NCI-H1694 (cell line): ENCODE measurements around the gene ZFHX3.

Source experiments
- DNase-seq: peaks from one replicate; lab custom pipeline; 2025; lab: John Stamatoyannopoulos, UW

ZFHX3 gene

DNA sequence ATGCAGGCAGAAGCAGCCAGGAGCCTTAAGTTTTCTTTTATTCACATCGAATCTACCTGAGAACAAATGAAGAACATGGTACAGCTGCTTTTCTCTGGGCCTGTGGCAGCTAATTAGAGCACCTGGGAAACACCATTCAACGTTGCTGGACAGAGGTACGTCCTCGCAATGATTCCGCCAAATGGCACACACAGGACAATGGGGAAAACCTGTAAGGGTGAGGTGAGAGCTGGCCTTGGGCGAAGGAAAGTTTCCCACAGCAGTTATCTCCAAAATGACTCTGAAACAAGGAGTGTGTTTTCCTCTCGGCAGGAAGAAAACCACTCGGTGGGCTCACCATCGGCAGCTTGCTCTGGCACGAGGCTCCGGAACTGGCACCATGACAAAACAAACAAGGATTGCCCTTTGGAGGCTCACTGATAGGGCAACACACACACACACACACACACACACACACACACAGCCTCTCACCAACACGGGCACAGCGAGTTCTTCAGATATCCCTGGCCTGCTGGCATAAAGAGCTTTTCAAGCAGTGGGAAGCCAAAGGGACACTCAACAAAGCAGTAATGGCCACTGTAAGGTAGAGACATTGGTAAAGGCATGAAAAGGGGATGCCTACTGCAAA is 73.7 kb downstream of the ZFHX3 start:
- DNase-seq = peak; percentile 41

DNA sequence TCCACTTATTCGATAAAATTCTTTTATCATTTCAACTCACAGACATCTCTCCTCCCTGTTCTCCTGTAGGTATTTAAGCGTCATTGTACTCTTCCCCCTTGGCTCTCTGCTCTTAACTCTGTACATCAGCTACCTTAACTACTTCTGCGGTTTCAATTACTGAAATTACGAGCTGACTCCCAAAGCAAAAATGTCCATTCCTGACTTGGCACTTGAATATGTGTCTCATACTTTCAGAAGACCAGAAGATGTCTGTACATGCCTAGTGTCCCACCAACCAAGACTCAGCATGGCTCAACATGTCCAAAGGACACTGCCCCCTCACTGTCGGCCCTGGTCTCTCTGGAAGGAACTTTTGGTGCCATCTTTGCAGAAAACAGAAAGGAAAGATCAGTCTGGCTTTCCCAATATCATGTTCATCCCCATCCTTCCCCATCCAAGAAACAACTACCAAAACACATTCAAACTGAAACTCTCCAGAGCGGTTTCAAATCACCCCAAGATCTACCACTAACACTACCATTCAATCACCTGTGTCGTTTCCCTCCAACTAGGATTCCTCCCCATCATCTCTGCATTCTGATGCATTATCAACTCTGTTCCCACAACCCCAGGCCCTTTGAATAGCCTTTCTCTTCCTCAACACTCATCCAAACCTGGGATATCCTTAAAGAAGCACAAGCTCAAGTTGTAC is 74.9 kb downstream of the ZFHX3 start:
- DNase-seq = no peak

DNA sequence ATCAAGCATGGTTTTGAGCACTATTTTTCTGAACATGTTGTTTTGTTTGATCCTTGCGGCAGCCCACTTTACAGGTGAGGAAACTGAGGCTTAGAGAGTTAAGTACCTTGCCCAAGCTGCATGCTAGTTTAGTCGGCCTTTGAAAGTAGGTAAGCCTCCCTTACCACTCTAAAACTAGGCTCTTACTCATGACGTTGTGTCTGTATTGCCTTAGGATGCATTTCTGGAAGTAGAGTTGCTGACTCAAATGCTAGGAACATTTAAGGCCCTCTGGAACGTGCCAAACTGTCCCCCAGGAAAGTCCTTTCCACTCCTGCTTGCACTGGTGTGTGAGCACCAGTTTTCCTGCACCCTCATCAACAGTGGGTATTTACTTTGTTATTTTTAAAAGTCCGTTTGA is 76.6 kb downstream of the ZFHX3 start:
- DNase-seq = no peak

DNA sequence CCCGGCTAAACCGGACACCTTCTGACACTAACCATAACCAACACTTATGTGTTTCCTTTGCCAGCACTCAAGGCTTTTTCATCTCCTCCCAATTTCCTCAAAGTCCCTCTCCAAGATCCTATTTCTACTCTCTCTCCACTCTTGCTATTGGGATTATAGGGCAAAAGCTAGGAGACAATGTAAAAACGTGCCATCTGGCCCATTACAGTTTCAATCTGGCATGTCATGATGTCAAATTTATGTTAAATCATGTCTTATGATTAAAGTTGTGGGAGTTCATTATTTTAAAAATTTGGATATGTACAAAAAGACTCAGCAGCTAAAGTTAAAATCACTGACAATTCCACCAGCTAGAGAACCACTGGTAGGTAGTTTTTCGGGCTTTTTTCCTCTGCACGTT is 77.3 kb downstream of the ZFHX3 start:
- peak; percentile 41 for DNase-seq

DNA sequence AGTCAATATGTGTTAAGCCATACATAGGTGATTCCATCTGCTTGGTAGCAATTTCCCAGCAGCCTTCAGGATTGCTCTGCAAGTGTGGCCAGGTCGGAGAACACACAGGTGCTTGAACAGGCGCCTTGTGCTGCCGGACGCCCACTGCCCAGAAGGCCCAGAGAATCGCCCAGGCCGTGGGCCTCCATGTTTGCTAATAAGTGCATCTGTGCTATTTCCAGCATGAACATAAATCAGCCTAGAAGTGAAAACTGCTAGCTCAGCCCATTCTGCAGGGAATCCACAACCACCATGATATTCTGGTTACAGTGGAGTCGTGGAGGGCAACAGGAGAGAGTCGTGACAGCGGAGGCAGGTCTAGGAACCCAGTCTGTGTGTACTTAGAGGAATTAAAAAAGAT is 78.1 kb downstream of the ZFHX3 start:
- no peak for DNase-seq

DNA sequence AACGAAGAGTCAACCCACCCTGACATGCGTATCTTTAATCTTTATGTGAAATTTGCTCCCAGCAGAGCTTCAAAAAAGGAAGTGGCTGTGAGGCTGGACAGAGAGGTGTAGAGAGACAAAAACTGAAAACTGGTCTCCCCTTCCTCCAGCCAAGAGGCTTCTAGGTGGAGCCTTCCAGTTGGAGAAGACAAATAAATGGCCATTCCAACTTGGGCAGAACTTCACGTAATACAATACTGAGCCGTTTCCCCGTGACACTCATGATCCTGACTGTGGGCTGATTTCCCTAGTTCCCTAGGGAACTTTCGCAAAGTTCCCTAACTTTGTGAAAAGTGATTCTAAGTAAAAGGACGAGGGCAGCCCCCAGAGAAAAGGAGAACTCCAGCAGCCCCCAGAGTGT is 78.8 kb downstream of the ZFHX3 start:
- DNase-seq = no peak

DNA sequence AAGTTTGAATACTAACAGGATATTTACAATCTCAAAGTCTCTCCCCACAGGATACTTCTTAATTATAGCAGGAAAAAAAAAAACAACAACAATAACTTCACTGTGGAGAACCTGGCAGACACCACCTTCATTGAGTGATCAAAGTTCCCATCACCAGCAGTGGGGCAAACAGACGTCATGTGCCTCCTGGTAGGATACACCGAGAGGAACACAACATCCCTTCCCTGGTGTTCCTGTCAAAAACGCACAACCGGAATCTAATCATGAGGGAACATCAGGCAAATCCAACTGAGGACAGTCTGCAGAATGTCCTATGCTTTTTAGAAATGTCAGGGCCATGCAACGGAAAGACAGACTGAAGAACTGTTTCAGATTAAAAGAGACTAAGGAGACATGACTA is 80.0 kb downstream of the ZFHX3 start:
- no peak for DNase-seq

DNA sequence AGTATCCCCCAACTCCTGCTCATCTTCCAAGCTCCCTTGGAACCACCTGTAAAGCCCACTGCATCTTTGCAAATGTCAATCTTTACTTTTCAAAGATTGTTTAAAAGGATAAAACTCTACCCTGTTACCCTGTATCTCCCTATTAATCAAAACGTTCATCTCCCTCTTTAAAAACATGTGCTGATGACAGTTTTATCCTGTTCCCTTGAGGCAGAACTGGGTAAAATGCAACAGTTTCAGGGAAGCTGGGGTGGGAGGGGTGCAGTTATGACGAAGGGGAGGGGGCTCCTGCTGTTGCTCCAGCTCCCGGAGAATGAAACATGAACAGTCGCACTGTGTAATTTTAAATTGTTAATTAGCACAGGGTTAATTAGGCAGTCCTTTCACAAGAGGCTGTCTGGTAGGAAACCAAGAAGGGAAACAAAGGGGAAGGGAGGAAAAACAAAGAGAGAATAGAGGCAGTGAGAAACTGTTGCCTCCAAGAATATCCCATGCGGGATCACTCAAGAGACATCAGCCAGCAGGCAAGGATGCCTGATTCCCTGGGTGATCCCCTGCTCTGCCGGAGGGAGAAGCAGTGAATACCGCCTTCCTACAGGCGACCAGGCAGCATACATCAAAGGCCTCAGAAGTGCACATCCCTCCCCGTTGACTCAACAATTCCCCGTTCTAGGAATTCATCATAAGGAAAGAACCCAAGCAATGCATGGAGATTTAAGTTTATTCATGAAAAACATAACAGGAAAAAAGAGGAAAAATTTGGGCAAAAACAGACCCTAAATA is 84.2 kb downstream of the ZFHX3 start:
- no peak for DNase-seq

DNA sequence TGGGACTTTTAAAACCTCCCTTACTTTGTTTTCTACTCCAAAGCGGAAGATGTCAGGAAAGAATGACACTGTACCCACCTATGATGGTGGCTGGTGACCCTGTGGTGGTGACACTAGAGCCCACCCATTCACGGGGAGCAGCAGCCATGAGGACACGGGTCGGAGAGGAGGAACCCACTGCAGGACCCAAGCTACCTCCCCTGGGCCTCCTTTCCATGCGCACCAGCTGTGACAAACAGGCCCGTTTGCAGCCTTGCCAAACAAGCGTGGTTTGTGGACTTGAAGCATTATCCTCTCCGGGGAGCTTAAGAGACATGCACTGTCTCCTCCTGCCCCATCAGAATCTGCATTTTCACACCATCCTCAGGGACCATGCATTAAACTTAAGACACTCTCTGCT is 85.6 kb downstream of the ZFHX3 start:
- DNase-seq = no peak

DNA sequence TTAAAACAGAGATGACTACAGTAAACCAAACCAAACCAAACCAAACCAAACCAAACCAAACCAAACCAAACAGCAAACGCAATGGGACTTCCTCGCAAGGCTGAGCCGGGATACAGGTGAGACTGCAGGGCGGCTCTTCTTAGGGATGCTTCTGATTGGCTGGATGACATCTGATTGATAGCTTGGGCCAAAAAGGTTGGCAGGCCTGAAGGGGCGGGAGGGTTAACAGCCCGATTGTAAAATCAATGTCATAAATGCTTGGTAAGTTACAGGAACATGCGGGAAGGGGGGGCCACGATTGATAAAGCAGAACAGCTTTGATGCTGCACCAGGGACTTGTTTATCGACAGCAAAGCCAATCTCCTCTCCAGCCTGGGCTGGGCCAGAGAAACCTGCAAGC is 86.1 kb downstream of the ZFHX3 start:
- no peak for DNase-seq

DNA sequence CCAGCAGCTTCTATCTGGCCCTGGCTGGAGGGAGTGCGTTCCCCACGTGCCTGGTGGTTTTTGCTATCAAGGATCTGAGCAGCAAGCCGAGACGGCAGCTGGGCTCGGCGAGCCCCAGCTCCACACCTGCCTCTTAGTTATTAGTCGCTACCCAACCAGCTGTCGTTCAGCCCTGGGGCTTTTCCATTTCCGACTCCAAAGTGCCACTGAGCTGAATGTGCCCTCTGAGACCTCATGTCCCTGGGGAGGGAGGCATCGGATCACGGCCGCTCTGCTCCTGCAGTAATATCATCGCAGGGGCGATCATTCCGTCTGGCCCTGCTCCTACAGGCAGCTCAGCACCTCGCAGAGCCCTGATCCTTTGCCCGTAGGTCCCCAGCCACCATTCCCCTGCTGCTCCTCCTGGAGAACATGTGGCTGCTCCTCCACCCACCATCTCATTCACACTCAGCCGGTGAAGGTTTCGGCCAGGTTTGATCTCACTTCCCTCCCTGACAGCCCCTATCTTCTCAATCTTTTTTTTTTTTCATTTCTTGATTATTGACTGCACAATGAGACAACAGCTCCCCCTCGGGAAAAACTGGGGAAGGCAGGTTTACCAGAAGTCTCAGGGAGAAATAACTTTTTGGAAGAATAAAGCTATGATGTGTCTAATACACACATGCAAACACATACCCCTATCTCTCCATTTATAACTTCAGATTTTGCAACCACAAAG is 86.7 kb downstream of the ZFHX3 start:
- DNase-seq = peak; percentile 79

DNA sequence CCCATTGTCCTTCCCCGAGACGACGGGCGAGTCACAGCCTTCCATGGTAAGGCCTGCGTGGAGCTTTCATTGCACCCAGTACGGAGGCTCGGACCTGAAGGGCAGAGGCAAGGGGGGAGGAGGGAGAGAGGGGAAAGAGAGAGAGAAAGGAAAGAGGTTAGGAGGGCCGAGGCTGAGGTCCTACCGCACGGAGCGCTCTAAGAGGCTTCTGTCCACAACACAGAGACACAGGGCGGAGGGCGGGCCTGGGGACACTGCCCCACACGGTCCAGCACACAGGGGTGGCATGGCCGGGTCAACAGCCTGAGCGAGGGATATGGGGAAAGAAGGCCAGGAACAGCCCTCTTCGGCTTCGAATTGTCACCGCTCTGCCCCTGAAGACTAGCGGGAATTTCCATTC is 87.8 kb downstream of the ZFHX3 start:
- DNase-seq = no peak

DNA sequence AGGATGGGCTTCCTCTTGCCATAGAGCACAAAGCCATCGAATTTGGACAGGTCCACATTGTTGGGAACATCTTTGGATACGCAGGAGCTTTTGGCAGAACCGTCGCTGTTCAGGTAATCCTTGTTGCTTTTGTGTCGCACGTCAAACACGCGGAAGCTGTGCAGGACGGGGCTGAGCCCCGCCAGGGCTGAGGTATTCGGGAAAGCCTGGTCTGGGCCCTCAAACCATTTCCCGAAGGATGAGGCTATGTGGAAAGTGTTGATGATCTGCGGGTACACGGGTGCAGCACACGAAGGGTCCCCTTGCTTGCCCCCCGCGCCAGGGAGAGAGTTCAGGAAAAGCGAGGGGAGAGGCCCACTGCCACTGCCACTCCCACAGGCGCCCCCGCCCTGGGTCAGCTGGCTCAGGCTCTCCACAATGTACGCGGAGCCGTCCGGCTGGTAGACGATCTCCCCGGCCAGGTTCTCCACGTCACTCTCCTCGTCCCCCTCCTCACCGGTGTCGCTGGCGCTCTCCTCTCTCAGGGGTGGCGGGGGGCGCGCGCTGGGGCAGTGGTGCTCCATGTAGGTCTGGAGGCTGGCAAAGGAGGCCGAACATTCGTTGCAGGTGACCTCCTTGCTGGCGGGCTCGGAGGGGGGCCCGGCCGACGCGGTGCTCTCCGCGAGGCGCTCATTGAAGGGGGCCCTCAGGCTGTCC is 88.5 kb downstream of the ZFHX3 start:
- no peak for DNase-seq

DNA sequence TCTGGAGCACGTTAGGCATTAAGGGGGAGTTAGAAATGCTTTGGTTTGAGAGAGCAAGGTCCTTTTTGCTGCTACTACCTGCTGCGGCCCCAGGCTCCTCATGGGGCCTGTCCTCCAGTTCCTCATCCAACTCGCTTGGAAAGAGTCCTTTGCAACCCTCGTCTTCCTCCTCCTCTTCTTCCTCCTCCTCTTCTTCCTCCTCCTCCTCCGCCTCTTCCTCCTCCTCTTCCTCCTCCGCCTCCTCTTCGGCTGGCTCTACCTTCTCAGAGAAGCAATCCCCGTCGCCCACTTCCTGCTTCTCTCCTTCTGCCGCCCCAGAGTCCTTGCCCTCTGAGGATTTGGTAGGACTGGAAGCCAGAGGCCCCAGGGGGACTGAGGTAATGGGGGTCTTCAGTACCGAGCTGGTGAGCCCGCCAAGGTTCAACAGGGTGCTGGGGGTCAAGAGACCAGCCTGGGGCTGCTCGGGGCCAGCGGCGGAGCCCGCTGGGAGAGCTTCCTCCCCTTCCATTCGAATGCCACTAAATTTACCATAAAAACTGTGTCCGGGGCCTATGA is 89.3 kb downstream of the ZFHX3 start:
- DNase-seq = no peak

DNA sequence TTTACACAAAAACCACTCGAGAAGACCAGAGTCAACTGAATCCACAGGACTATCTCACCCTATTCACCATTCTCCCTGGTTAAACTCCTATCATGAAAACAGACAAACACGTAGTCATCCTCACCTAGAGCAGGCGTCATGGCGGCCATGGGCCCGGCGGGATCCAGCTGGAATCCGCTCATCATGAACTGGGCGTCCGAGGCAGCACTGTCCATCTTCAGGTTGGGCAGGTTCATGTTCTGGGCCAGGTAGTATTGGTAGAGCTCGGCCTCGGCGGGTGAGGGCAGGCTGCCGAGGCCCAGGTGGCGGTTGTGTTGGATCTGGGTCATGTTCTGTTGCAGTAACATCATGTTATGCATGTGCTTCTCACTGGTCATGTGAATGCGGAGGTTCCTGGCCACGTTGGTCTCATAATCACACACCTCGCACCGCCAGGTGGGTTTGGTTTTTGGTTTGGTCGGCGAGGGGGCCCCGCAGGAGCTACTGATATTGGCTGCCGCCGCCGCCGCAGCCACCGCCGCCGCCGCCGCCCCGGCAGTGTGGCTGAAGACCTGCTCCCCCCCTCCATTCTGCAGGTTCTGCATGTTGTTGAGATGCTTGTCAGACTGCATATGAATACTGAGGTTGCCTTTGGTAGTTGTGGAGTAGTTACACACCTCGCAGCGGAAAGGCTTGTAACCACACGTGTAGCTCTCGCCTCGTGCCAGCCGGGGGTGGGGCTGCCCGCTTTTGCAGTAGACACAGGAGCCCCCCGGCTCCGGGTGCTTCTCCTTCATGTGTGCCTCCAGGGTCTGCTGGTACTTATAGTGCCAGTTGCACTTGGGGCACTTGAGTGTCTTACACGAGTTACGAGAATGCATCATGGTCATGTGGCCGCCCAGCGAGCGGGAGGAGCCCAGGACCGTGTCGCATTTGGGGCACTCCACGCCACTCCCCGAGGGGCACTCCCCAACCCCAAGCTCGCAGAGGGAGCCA is 90.3 kb downstream of the ZFHX3 start:
- DNase-seq = no peak

DNA sequence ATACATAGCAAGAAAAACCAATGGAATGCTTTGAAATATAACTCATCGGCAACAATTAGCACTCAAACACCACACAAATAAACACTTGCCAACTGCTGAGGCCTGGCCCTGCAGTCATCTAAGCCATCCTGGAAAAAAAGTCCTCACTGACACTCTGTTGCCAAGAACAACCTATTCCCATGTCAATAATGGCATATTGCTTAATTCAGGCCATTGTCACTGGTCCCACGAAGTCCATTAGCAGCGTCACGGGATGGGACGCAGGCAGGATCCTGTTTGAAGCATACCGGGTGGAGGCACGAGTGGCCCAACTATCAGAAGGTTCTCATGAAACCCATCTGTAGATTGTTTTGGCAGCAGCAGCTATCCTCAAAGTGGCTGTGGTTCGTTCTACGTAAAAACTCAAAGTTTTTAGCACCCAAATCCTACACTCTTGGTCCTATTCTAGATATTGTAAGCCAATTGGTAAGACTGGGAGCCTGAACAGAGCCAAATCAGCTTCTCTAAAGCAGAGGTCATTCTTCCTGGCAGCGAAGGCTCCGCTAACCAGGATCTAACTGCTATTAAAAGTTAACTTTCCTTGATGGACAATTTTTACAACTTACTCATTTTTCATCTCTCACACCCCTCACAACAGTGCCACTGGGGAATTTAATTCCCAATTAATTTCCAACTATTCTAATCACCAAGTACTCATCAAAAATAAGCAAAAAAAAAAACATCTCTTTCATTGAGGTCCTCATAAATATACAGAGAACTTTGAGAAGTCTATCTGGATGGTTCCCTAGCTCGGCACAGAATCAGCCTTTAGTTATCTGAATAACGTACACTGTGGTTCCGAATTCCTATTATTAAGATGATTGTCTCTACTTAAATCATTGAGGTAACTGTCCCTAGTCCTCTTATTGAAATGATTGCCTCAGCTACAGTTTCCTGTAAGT is 91.5 kb downstream of the ZFHX3 start:
- DNase-seq = no peak

DNA sequence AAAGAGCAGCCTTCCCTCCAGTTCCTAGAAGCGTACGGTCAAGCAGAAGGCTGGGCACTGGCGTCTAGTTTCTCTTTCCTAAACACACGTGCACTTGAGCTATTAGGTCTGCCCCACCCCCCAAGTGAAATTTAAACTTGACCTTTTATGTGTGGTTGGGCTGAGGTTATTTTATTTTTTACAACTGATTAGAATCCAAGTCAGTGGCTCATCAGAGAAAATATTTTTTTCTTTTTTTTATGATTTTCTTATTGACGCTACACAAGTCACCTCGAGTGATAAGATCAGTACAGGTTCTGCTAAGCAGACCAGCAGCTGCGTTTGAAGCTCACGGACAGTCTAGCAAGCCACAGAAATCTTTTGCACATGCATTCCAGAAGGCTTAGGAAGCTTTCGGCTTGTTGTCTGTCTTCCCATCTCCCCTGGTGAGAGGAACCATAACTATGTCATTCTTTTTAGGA is 95.1 kb downstream of the ZFHX3 start:
- no peak for DNase-seq

DNA sequence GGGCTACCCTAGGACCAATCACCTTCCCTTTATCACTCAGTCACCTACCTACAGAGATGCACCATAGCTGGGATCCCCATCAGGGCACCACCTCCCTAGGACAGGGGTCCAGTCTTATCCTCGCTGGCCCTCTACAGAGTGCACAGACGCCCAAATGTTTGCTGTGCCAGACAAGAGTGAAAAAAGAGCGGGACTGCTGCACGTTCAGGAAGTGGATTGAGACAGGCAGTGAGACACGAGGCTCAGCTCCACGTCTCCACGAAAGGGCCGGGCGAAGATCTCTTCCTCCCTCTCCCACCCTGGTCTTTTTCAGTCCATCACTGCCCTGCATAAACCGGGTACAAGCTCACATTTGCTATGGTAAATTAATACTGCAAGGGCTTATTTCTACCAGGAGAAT is 95.5 kb downstream of the ZFHX3 start:
- no peak for DNase-seq

DNA sequence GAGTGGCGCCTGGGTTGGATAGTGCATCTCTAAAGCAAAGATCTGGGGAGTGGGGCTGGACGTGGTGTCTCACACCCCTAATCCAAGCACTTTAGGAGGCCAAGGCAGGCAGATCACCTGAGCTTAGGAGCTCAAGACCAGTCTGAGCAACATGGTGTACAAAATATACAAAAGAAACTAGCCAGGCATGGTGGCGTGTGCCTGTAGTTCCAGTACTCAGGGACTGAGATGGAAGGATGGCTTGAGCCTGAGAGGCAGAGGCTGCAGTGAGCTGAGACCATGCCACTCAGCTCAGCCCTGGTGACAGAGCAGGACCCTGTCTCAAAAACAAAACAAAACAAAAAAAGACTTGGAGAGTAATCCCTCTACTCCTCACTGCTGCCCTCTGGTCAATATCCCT is 96.0 kb downstream of the ZFHX3 start:
- no peak for DNase-seq
